ENCODE data around the gene CLCNKB.

CLCNKB gene

GRCh38 chr1:16076031-16076864, 32.7 kb downstream of the CLCNKB start:
- peak; percentile 95 for DNase-seq (ENCODE audit: low read depth)

- peak; percentile 60 for DNase-seq (ENCODE audit: low read depth)
Measured at GRCh38 chr1:16076865-16077238, 33.3 kb downstream of the CLCNKB start.

GRCh38 chr1:16077406-16078245, 34.0 kb downstream of the CLCNKB start:
- no peak for DNase-seq (ENCODE audit: low read depth)

- peak; percentile 78 for DNase-seq (ENCODE audit: low read depth)
Measured at GRCh38 chr1:16078925-16079656, 35.5 kb downstream of the CLCNKB start.

- no peak for DNase-seq (ENCODE audit: low read depth)
Measured at GRCh38 chr1:16080422-16081150, 37.0 kb downstream of the CLCNKB start.

- no peak for DNase-seq (ENCODE audit: low read depth)
Measured at GRCh38 chr1:16081636-16082035, 38.1 kb downstream of the CLCNKB start.

- peak; percentile 71 for DNase-seq (ENCODE audit: low read depth)
Measured at GRCh38 chr1:16082283-16083038, 38.9 kb downstream of the CLCNKB start.

- no peak for DNase-seq (ENCODE audit: low read depth)
Measured at GRCh38 chr1:16083486-16083885, 39.9 kb downstream of the CLCNKB start.

GRCh38 chr1:16085522-16085921, 41.9 kb downstream of the CLCNKB start:
- DNase-seq (ENCODE audit: low read depth) = no peak

- DNase-seq (ENCODE audit: low read depth) = no peak
Measured at GRCh38 chr1:16087733-16088132, 44.2 kb downstream of the CLCNKB start.

- DNase-seq (ENCODE audit: low read depth) = no peak
Measured at GRCh38 chr1:16088351-16088911, 44.8 kb downstream of the CLCNKB start.

GRCh38 chr1:16088996-16089395, 45.4 kb downstream of the CLCNKB start:
- DNase-seq (ENCODE audit: low read depth) = peak; percentile 71

GRCh38 chr1:16090076-16090826, 46.7 kb downstream of the CLCNKB start:
- DNase-seq (ENCODE audit: low read depth) = no peak

- no peak for DNase-seq (ENCODE audit: low read depth)
Measured at GRCh38 chr1:16091296-16091695, 47.7 kb downstream of the CLCNKB start.

- DNase-seq (ENCODE audit: low read depth) = no peak
Measured at GRCh38 chr1:16092097-16092922, 48.7 kb downstream of the CLCNKB start.

- no peak for DNase-seq (ENCODE audit: low read depth)
Measured at GRCh38 chr1:16092923-16093511, 49.4 kb downstream of the CLCNKB start.

- no peak for DNase-seq (ENCODE audit: low read depth)
Measured at GRCh38 chr1:16093611-16094010, 50.0 kb downstream of the CLCNKB start.

- no peak for DNase-seq (ENCODE audit: low read depth)
Measured at GRCh38 chr1:16094453-16095158, 51.0 kb downstream of the CLCNKB start.

All from EH (cell line).